Measurements from ENCODE around the gene CSNK1G3. TPM values are rescaled to one million over a fixed set of nuclear protein-coding genes. Genes with fewer than 3 reads are reported as not detected.

The CSNK1G3 gene
- total and polyA plus RNA-seq, 2 experiments from 2014 or later: 19.6 to 65.1 TPM

DNA sequence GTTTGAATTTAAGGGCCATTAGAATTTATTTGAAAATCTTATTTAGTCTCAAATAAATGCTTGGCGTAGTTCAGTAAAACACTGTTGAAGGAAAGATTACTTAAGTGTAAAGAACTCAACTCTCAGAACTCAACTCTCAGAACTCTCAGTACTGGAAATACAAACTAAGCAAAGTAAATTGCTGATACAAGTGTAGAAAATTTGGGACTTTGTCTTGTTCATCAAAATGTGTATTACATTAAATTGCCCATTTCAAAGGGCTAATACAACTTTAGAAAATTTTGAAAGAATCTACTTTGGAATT lies 99.4 kb downstream of the CSNK1G3 start:
- Histone ChIP-seq H3K27me3 (ENCODE audit: insufficient read depth) (no peaks in the 10 kb centered on the region), H3K27ac (ENCODE audit: low read depth) (no peak overlapping the region), H4K20me1 (replicated peaks; ENCODE audit: insufficient read depth) (no peaks in the 10 kb centered on the region), H3K4me2 (no peak overlapping the region), H3K79me2 (replicated peaks; ENCODE audit: insufficient read depth) (no peaks in the 10 kb centered on the region; the same call in 1 of the 2 replicates), H3F3A (replicated peaks; ENCODE audit: low read depth) (no peaks in the 10 kb centered on the region), H2AFZ (no peak overlapping the region), H3K36me3 (ENCODE audit: insufficient read depth) (peaks cover 3% of the 10 kb centered on the region; the same call in 1 of the 2 replicates), H3K9me2 (ENCODE audit: insufficient read depth) (no peaks in the 10 kb centered on the region), H3K4me1 (ENCODE audit: insufficient read depth) (no peaks in the 10 kb centered on the region), H3K4me3 (no peak overlapping the region)
- Mint-ChIP-seq H3K4me3 (no peak overlapping the region), H3K4me1 (no peaks in the 10 kb centered on the region), H3K27ac (no peak overlapping the region), H3K9me3 (no peaks in the 10 kb centered on the region), H3K36me3 (ENCODE audit: low read depth) (peaks cover 17% of the 10 kb centered on the region), H3K27me3 (ENCODE audit: insufficient read depth, low read depth, poor library complexity) (no peaks in the 10 kb centered on the region)
- ATAC-seq (no peak), DNase-seq (ENCODE audit: low spot score) (no peak)
- TF ChIP-seq, protein P1, sequence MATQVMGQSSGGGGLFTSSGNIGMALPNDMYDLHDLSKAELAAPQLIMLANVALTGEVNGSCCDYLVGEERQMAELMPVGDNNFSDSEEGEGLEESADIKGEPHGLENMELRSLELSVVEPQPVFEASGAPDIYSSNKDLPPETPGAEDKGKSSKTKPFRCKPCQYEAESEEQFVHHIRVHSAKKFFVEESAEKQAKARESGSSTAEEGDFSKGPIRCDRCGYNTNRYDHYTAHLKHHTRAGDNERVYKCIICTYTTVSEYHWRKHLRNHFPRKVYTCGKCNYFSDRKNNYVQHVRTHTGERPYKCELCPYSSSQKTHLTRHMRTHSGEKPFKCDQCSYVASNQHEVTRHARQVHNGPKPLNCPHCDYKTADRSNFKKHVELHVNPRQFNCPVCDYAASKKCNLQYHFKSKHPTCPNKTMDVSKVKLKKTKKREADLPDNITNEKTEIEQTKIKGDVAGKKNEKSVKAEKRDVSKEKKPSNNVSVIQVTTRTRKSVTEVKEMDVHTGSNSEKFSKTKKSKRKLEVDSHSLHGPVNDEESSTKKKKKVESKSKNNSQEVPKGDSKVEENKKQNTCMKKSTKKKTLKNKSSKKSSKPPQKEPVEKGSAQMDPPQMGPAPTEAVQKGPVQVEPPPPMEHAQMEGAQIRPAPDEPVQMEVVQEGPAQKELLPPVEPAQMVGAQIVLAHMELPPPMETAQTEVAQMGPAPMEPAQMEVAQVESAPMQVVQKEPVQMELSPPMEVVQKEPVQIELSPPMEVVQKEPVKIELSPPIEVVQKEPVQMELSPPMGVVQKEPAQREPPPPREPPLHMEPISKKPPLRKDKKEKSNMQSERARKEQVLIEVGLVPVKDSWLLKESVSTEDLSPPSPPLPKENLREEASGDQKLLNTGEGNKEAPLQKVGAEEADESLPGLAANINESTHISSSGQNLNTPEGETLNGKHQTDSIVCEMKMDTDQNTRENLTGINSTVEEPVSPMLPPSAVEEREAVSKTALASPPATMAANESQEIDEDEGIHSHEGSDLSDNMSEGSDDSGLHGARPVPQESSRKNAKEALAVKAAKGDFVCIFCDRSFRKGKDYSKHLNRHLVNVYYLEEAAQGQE (IDR thresholded peaks at IDR 0.05; ENCODE audit: unreplicated experiment): no peak
- TF ChIP-seq, protein P2, sequence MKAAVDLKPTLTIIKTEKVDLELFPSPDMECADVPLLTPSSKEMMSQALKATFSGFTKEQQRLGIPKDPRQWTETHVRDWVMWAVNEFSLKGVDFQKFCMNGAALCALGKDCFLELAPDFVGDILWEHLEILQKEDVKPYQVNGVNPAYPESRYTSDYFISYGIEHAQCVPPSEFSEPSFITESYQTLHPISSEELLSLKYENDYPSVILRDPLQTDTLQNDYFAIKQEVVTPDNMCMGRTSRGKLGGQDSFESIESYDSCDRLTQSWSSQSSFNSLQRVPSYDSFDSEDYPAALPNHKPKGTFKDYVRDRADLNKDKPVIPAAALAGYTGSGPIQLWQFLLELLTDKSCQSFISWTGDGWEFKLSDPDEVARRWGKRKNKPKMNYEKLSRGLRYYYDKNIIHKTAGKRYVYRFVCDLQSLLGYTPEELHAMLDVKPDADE (IDR thresholded peaks at IDR 0.05): no peak
- no peak for TF ChIP-seq NANOG (IDR thresholded peaks at IDR 0.05; ENCODE audit: borderline replicate concordance)
- TF ChIP-seq, protein P3, sequence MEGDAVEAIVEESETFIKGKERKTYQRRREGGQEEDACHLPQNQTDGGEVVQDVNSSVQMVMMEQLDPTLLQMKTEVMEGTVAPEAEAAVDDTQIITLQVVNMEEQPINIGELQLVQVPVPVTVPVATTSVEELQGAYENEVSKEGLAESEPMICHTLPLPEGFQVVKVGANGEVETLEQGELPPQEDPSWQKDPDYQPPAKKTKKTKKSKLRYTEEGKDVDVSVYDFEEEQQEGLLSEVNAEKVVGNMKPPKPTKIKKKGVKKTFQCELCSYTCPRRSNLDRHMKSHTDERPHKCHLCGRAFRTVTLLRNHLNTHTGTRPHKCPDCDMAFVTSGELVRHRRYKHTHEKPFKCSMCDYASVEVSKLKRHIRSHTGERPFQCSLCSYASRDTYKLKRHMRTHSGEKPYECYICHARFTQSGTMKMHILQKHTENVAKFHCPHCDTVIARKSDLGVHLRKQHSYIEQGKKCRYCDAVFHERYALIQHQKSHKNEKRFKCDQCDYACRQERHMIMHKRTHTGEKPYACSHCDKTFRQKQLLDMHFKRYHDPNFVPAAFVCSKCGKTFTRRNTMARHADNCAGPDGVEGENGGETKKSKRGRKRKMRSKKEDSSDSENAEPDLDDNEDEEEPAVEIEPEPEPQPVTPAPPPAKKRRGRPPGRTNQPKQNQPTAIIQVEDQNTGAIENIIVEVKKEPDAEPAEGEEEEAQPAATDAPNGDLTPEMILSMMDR (conservative IDR thresholded peaks at IDR 0.05; ENCODE audit: low read depth in 2 of 2): no peak
- no peak for TF ChIP-seq EZH2phosphoT487 (IDR thresholded peaks at IDR 0.05; ENCODE audit: unreplicated experiment)
- TF ChIP-seq CREB1 (CRISPR knock-in tag; IDR thresholded peaks at IDR 0.05; ENCODE audit: low read depth): no peak
- TF ChIP-seq EZH2 (IDR thresholded peaks at IDR 0.05; ENCODE audit: low read depth, unreplicated experiment): no peak
- TF ChIP-seq, protein P4, sequence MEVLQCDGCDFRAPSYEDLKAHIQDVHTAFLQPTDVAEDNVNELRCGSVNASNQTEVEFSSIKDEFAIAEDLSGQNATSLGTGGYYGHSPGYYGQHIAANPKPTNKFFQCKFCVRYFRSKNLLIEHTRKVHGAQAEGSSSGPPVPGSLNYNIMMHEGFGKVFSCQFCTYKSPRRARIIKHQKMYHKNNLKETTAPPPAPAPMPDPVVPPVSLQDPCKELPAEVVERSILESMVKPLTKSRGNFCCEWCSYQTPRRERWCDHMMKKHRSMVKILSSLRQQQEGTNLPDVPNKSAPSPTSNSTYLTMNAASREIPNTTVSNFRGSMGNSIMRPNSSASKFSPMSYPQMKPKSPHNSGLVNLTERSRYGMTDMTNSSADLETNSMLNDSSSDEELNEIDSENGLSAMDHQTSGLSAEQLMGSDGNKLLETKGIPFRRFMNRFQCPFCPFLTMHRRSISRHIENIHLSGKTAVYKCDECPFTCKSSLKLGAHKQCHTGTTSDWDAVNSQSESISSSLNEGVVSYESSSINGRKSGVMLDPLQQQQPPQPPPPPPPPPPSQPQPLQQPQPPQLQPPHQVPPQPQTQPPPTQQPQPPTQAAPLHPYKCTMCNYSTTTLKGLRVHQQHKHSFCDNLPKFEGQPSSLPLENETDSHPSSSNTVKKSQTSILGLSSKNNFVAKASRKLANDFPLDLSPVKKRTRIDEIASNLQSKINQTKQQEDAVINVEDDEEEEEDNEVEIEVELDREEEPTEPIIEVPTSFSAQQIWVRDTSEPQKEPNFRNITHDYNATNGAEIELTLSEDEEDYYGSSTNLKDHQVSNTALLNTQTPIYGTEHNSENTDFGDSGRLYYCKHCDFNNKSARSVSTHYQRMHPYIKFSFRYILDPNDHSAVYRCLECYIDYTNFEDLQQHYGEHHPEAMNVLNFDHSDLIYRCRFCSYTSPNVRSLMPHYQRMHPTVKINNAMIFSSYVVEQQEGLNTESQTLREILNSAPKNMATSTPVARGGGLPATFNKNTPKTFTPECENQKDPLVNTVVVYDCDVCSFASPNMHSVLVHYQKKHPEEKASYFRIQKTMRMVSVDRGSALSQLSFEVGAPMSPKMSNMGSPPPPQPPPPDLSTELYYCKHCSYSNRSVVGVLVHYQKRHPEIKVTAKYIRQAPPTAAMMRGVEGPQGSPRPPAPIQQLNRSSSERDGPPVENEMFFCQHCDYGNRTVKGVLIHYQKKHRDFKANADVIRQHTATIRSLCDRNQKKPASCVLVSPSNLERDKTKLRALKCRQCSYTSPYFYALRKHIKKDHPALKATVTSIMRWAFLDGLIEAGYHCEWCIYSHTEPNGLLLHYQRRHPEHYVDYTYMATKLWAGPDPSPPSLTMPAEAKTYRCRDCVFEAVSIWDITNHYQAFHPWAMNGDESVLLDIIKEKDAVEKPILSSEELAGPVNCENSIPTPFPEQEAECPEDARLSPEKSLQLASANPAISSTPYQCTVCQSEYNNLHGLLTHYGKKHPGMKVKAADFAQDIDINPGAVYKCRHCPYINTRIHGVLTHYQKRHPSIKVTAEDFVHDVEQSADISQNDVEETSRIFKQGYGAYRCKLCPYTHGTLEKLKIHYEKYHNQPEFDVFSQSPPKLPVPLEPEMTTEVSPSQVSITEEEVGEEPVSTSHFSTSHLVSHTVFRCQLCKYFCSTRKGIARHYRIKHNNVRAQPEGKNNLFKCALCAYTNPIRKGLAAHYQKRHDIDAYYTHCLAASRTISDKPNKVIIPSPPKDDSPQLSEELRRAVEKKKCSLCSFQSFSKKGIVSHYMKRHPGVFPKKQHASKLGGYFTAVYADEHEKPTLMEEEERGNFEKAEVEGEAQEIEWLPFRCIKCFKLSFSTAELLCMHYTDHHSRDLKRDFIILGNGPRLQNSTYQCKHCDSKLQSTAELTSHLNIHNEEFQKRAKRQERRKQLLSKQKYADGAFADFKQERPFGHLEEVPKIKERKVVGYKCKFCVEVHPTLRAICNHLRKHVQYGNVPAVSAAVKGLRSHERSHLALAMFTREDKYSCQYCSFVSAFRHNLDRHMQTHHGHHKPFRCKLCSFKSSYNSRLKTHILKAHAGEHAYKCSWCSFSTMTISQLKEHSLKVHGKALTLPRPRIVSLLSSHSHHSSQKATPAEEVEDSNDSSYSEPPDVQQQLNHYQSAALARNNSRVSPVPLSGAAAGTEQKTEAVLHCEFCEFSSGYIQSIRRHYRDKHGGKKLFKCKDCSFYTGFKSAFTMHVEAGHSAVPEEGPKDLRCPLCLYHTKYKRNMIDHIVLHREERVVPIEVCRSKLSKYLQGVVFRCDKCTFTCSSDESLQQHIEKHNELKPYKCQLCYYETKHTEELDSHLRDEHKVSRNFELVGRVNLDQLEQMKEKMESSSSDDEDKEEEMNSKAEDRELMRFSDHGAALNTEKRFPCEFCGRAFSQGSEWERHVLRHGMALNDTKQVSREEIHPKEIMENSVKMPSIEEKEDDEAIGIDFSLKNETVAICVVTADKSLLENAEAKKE (CRISPR knock-in tag; IDR thresholded peaks at IDR 0.05): no peak
- no peak for TF ChIP-seq ZNF114 (CRISPR knock-in tag; IDR thresholded peaks at IDR 0.05)
- no peak for TF ChIP-seq JUNB (IDR thresholded peaks at IDR 0.05; ENCODE audit: unreplicated experiment)
- TF ChIP-seq ZNF331 (CRISPR knock-in tag; IDR thresholded peaks at IDR 0.05; ENCODE audit: low read depth): no peak
- TF ChIP-seq POLR2AphosphoS5 (IDR thresholded peaks at IDR 0.05; ENCODE audit: low read depth): no peak
